H1 (cell line): ENCODE results near the gene TMEM129. TPM values are rescaled to one million over a fixed set of nuclear protein-coding genes. Genes with fewer than 3 reads are reported as not detected.

Experiments
- CTCF ChIA-PET: fragments of 300-600 bp; sonication (Branson Sonifier 250); formaldehyde crosslinking; loops from one replicate; lab custom pipeline; 2021; ENCODE audit not compliant: partially characterized antibody; lab: Charles Lee
- POLR2A ChIA-PET: fragments of 300-600 bp; sonication (Branson Sonifier 250); formaldehyde crosslinking; loops from one replicate; lab custom pipeline; 2021; ENCODE audit warnings: inconsistent platforms; ENCODE audit not compliant: partially characterized antibody; lab: Charles Lee
- DNase-seq, 2 experiments: peaks; one replicate each; pipeline versions ENCODE4 v3.0.0 to v3.0.0-alpha.2; 2010 to 2022; ENCODE audit warnings: low spot score in 2 of 2, low read depth in 1 of 2, mixed read lengths in 1 of 2
- FAIRE-seq: peaks from 2 replicates; lab custom pipeline; 2011; peaks lifted over from hg19 to GRCh38; lab: Jason Lieb, UNC
- H2AFZ ChIP-seq: 2 replicates; pipeline ENCODE4 v1.8.1; 2012; ENCODE audit warnings: low read length, inconsistent platforms
- H2AK5ac ChIP-seq: 2 replicates; pipeline ENCODE4 v1.6.1; 2013; ENCODE audit warnings: low read depth, low read length
- H2BK120ac ChIP-seq: replicated peaks from 2 replicates; pipeline ENCODE3; 2013; ENCODE audit warnings: low read depth, low read length, inconsistent platforms
- H2BK12ac ChIP-seq: 2 replicates; pipeline ENCODE4 v1.6.1; 2013; ENCODE audit warnings: low read depth, low read length
- H2BK15ac ChIP-seq: 2 replicates; pipeline ENCODE4 v1.6.1; 2013; ENCODE audit warnings: low read length
- H2BK20ac ChIP-seq: 2 replicates; pipeline ENCODE4 v1.6.1; 2013; ENCODE audit warnings: low read length
- H2BK5ac ChIP-seq: 2 replicates; pipeline ENCODE4 v1.6.1; 2013; ENCODE audit warnings: low read depth, low read length
- H3K14ac ChIP-seq: 2 replicates; pipeline ENCODE4 v1.6.1; 2013; ENCODE audit warnings: inconsistent platforms; ENCODE audit not compliant: insufficient read length
- H3K18ac ChIP-seq: 2 replicates; pipeline ENCODE4 v1.6.1; 2013; ENCODE audit warnings: low read length; ENCODE audit errors: extremely low read depth
- H3K23ac ChIP-seq: 2 replicates; pipeline ENCODE4 v1.6.1; 2013; ENCODE audit warnings: inconsistent platforms; ENCODE audit not compliant: insufficient read length
- H3K23me2 ChIP-seq: 2 replicates; pipeline ENCODE4 v1.6.1; 2013; ENCODE audit warnings: low read depth, low read length
- H3K27ac ChIP-seq: 2 replicates; pipeline ENCODE4 v1.6.1; 2011; ENCODE audit warnings: low read depth, low read length, inconsistent platforms
- H3K27me3 ChIP-seq, 4 experiments: replicated peaks in 1 of 4; 1 replicate in 1 of 4; 2 replicates in 3 of 4; pipeline versions ENCODE4 v1.6.1 to v1.8.1; 2011 to 2013; ENCODE audit warnings: low read length in 3 of 4, mild to moderate bottlenecking in 3 of 4, inconsistent platforms in 2 of 4, mixed read lengths in 2 of 4, moderate library complexity in 1 of 4; ENCODE audit not compliant: control insufficient read depth in 3 of 4, insufficient read depth in 3 of 4; ENCODE audit errors: extremely low read depth in 1 of 4
- H3K36me3 ChIP-seq, 4 experiments: 2 replicates each; pipeline versions ENCODE4 v1.6.1 to v1.8.1; 2011 to 2013; ENCODE audit warnings: mild to moderate bottlenecking in 4 of 4, low read length in 3 of 4, moderate library complexity in 2 of 4, control low read depth in 1 of 4, inconsistent platforms in 1 of 4; ENCODE audit not compliant: insufficient read depth in 4 of 4, control insufficient read depth in 2 of 4
- H3K4ac ChIP-seq: replicated peaks from 2 replicates; pipeline ENCODE3; 2013; ENCODE audit warnings: low read length, low read depth, mixed read lengths, inconsistent platforms; ENCODE audit not compliant: insufficient read length
- H3K4me1 ChIP-seq, 4 experiments: replicated peaks in 1 of 4; 1 replicate in 1 of 4; 2 replicates in 3 of 4; pipeline versions ENCODE4 v1.6.1 to v1.8.1; 2011 to 2013; ENCODE audit warnings: low read length in 3 of 4, inconsistent platforms in 2 of 4, mixed read lengths in 1 of 4; ENCODE audit not compliant: insufficient read depth in 4 of 4, control insufficient read depth in 3 of 4
- H3K4me2 ChIP-seq, 2 experiments: 2 replicates each; pipeline versions ENCODE4 v1.6.1 to v1.8.1; 2011 to 2013; ENCODE audit warnings: low read depth in 2 of 2, low read length in 2 of 2, control low read depth in 1 of 2, inconsistent platforms in 1 of 2, mild to moderate bottlenecking in 1 of 2; ENCODE audit not compliant: insufficient read depth in 1 of 2
- H3K4me3 ChIP-seq, 4 experiments: fragments of 200-600, 300-600 bp in 1 of 4; sonication (generic), shearing (Covaris generic), sonication (Bioruptor Twin) in 1 of 4; 2 replicates each; pipeline versions ENCODE4 v1.5.1 to v1.8.1; 2011 to 2016; ENCODE audit warnings: low read length in 4 of 4, low read depth in 3 of 4, control low read depth in 2 of 4, inconsistent platforms in 2 of 4, mild to moderate bottlenecking in 2 of 4, mixed read lengths in 1 of 4, moderate library complexity in 1 of 4; ENCODE audit not compliant: insufficient read depth in 2 of 4; ENCODE audit errors: extremely low read depth in 1 of 4
- H3K56ac ChIP-seq: replicated peaks from 2 replicates; pipeline ENCODE3; 2013; ENCODE audit warnings: low read depth, mild to moderate bottlenecking, mixed read lengths, low read length, inconsistent platforms; ENCODE audit not compliant: insufficient read length
- H3K79me1 ChIP-seq: 2 replicates; pipeline ENCODE4 v1.6.1; 2013; ENCODE audit warnings: low read depth, low read length, control low read depth
- H3K79me2 ChIP-seq, 2 experiments: 2 replicates each; pipeline versions ENCODE4 v1.6.1 to v1.8.1; 2012 to 2013; ENCODE audit warnings: low read length in 2 of 2, mild to moderate bottlenecking in 2 of 2, inconsistent platforms in 1 of 2; ENCODE audit not compliant: insufficient read depth in 2 of 2, control insufficient read depth in 1 of 2
- H3K9ac ChIP-seq, 4 experiments: replicated peaks in 1 of 4; 1 replicate in 1 of 4; 2 replicates in 3 of 4; pipeline versions ENCODE4 v1.6.1 to v1.8.1; 2011 to 2013; ENCODE audit warnings: low read depth in 3 of 4, low read length in 3 of 4, control low read depth in 2 of 4, mild to moderate bottlenecking in 2 of 4, moderate library complexity in 2 of 4, inconsistent platforms in 1 of 4; ENCODE audit errors: extremely low read depth in 1 of 4
- H3K9me3 ChIP-seq, 2 experiments: 2 replicates each; pipeline versions ENCODE4 v1.6.1 to v1.8.1; 2012 to 2013; ENCODE audit warnings: mild to moderate bottlenecking in 2 of 2, moderate library complexity in 2 of 2, control low read depth in 1 of 2, inconsistent platforms in 1 of 2, low read depth in 1 of 2, low read length in 1 of 2, mixed read lengths in 1 of 2; ENCODE audit not compliant: insufficient read depth in 2 of 2
- H4K20me1 ChIP-seq, 2 experiments: replicated peaks in 1 of 2; 2 replicates each; pipeline versions ENCODE3 to v1.8.1; 2011 to 2013; ENCODE audit warnings: inconsistent platforms in 2 of 2, low read length in 2 of 2, mild to moderate bottlenecking in 1 of 2; ENCODE audit not compliant: insufficient read depth in 2 of 2, control insufficient read depth in 1 of 2
- H4K5ac ChIP-seq: 2 replicates; pipeline ENCODE4 v1.6.1; 2013; ENCODE audit warnings: low read length, low read depth, mixed read lengths, inconsistent platforms; ENCODE audit not compliant: insufficient read length
- H4K8ac ChIP-seq: 2 replicates; pipeline ENCODE4 v1.8.0; 2013; ENCODE audit warnings: mild to moderate bottlenecking, moderate library complexity, low read length, inconsistent platforms; ENCODE audit not compliant: insufficient read depth; ENCODE audit errors: extremely low read depth
- H4K91ac ChIP-seq: replicated peaks from 2 replicates; pipeline ENCODE3; 2013; ENCODE audit warnings: low read length, mixed read lengths, inconsistent platforms; ENCODE audit not compliant: insufficient read length
- BACH1 ChIP-seq: IDR thresholded peaks from 2 replicates; pipeline ENCODE4 v1.6.1; 2012; ENCODE audit warnings: low read length, improper control_type of control experiment
- BCL11A ChIP-seq, 2 experiments: IDR thresholded peaks; one replicate each; pipeline ENCODE4 v1.6.1; 2011; ENCODE audit warnings: low read depth in 2 of 2, low read length in 2 of 2, mild to moderate bottlenecking in 2 of 2
- EGR1 ChIP-seq: IDR thresholded peaks from 2 replicates; pipeline ENCODE4 v1.6.1; 2011; ENCODE audit warnings: low read depth, low read length, borderline replicate concordance
- EZH2 ChIP-seq: fragments of 200-600 bp; sonication (generic); IDR thresholded peaks from 2 replicates; pipeline ENCODE4 v1.7.1; 2012; ENCODE audit warnings: low read depth, mild to moderate bottlenecking, moderate library complexity, low read length, inconsistent platforms; ENCODE audit not compliant: severe bottlenecking
- GABPA ChIP-seq: IDR thresholded peaks from 2 replicates; pipeline ENCODE4 v1.6.1; 2011; ENCODE audit warnings: mild to moderate bottlenecking, low read length, moderate library complexity, borderline replicate concordance; ENCODE audit not compliant: insufficient read depth
- HDAC2 ChIP-seq, 2 experiments: fragments of 300-600 bp in 1 of 2; sonication (generic) in 1 of 2; IDR thresholded peaks; 2 replicates each; pipeline ENCODE4 v1.6.1; 2011 to 2012; ENCODE audit warnings: low read depth in 2 of 2, low read length in 2 of 2, mild to moderate bottlenecking in 2 of 2, moderate library complexity in 2 of 2, borderline replicate concordance in 1 of 2, inconsistent platforms in 1 of 2
- HDAC6 ChIP-seq: IDR thresholded peaks from one replicate; pipeline ENCODE4 v1.7.1; 2012; ENCODE audit warnings: low read depth, mild to moderate bottlenecking, inconsistent platforms, low read length, moderate library complexity
- KDM5A ChIP-seq: fragments of 200-600 bp; IDR thresholded peaks from 2 replicates; pipeline ENCODE4 v1.7.1; 2012; ENCODE audit warnings: mild to moderate bottlenecking, low read length, inconsistent platforms, mixed read lengths
- MAFK ChIP-seq: IDR thresholded peaks from 2 replicates; pipeline ENCODE4 v1.6.1; 2012; ENCODE audit warnings: low read depth, mild to moderate bottlenecking, improper control_type of control experiment, low read length
- SIN3A ChIP-seq, 2 experiments: IDR thresholded peaks in 1 of 2; conservative IDR thresholded peaks in 1 of 2; 2 replicates each; pipeline ENCODE4 v1.6.1; 2011 to 2012; ENCODE audit warnings: low read length in 2 of 2, improper control_type of control experiment in 1 of 2, low read depth in 1 of 2, mild to moderate bottlenecking in 1 of 2
- SIX5 ChIP-seq: IDR thresholded peaks from 2 replicates; pipeline ENCODE4 v1.6.1; 2011; ENCODE audit warnings: mild to moderate bottlenecking, low read depth, low read length
- WGBS, 2 experiments: shearing (Covaris generic) in 1 of 2; methylation state at CpG; one replicate each; pipeline versions ENCODE4 v1.1.6 to v1.1.7; 2013 to 2015; ENCODE audit warnings: low lambda C conversion rate in 2 of 2, mixed read lengths in 2 of 2, inconsistent platforms in 1 of 2, low coverage in 1 of 2, missing lambda C conversion rate in 1 of 2; ENCODE audit not compliant: insufficient replicate concordance in 2 of 2, insufficient coverage in 1 of 2, insufficient read length in 1 of 2; ENCODE audit errors: extremely low coverage in 1 of 2, missing lambda C conversion rate in 1 of 2; 5-methylcytosine and 5-hydroxymethylcytosine counted together
- polyA plus RNA-seq, 7 experiments: library from polyadenylated mRNA; depleted of rRNA in 3 of 7; stranded (reverse) in 5 of 7; unstranded in 2 of 7; fragments of >200 nt in 5 of 7; fragments of 200-250 nt in 2 of 7; gene quantifications; 1 replicate in 5 of 7; 2 replicates in 1 of 7; 4 replicates in 1 of 7; pipeline versions ENCODE4 v1.2.1 to v1.2.3, GENCODE V29; 2011 to 2013; ENCODE audit warnings: missing spikeins in 2 of 7, mixed read lengths in 2 of 7
- total RNA-seq: library from RNA; stranded (reverse); fragmentation: NEBNext Ultra II Directional; extraction: Animal tissue kit (Norgen Biotek cat#: 25700); gene quantifications from 2 replicates; pipeline ENCODE4 v1.2.1, GENCODE V29; 2021

Gene TMEM129
- total and polyA plus RNA-seq, 2 of the 8 experiments (the other 6 are each of a cell fraction or from before 2014, with no cell fraction given) = 31.5 to 58.7 TPM

DNA sequence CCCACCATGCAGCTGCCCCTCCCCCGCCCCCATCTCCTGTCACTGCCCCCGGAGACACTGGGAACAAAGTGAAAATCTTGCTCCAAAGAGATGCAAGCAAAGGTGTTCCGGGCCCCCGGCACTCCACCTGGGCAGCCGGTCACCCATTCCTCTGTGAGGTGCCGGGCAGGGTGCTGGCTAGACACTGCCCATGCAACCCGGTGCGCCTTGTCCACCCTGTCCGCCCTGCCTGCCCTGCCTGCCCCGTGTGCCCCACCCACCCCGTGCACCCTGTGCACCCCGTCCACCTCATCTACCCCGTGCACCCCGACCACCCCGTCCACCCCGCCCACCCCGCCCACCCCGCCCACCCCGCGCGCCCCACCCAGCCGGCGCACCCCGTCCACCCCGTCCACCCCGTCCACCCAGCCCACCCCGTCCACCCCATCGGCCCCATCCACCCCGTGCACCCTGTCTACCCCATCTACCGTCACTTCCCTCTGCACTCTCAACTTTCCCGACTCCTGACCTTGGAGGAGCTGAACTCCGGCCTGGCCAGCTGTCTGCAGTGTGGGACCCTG is 40.1 kb upstream of the TMEM129 start:
- Histone ChIP-seq H3K18ac (no peak overlapping the region), H3K4ac (no peak overlapping the region), H2AFZ (no peak overlapping the region), H2BK12ac (no peak overlapping the region), H3K9me3 (no peaks in the 10 kb centered on the region), H3K23me2 (no peaks in the 10 kb centered on the region; the same call in 1 of the 2 replicates), H3K79me2 (no peaks in the 10 kb centered on the region), H3K79me1 (no peaks in the 10 kb centered on the region), H4K5ac (no peak overlapping the region), H2BK15ac (no peak overlapping the region), H3K27me3 (peaks cover 0 to 3% (median 0%) of the 10 kb centered on the region in 4 experiments; a peak in 2 of 7 replicates), H3K27ac (no peak overlapping the region), H3K36me3 (no peaks in the 10 kb centered on the region), H2BK120ac (no peak overlapping the region), H3K56ac (no peak overlapping the region), H3K23ac (no peak overlapping the region), H4K91ac (no peak overlapping the region), H4K20me1 (no peaks in the 10 kb centered on the region), H3K9ac (no peak overlapping the region), H2BK20ac (no peak overlapping the region), H3K4me2 (no peak overlapping the region), H3K14ac (no peak overlapping the region), H2BK5ac (no peak overlapping the region), H4K8ac (peak overlapping the region; percentile 63; the same call in 1 of the 2 replicates), H2AK5ac (no peak overlapping the region), H3K4me3 (no peak overlapping the region), H3K4me1 (peaks cover 0 to 20% (median 9%) of the 10 kb centered on the region in 4 experiments; a peak in 6 of 7 replicates)
- DNase-seq = no peak
- ChIA-PET POLR2A (interaction anchor here (0.6 to 2.1 kb wide), 6 partner anchors 8 to 48 kb away, joined by 3 to 5 read pairs (median 4); no protein-coding TSS in a partner anchor), CTCF (interaction anchor here (52.9 to 71.2 kb wide), 2 partner anchors 4 to 28 kb away, joined by 2507 read pairs; partner anchors contain the start of gene FGFR3)
- 89% methylated on average over 5 of the region's 32 CpGs; no CpG with 5 or more reads in 1 of the 2 experiments for WGBS, 2 experiments
- no peak for FAIRE-seq
- TF ChIP-seq EZH2 = no peak
- no peak for TF ChIP-seq HDAC2 (IDR thresholded peaks at IDR 0.05; ENCODE audit: borderline replicate concordance in 1 of 2, low read depth in 2 of 2, low read length in 2 of 2)
- TF ChIP-seq SIN3A (conservative IDR thresholded peaks at IDR 0.05 in 1 of 2, IDR thresholded peaks at IDR 0.05 in 1 of 2; ENCODE audit: low read depth in 1 of 2, low read length in 2 of 2) = no peak
- TF ChIP-seq HDAC6 = no peak
- TF ChIP-seq GABPA = no peak
- no peak for TF ChIP-seq BACH1
- TF ChIP-seq BCL11A (IDR thresholded peaks at IDR 0.05; ENCODE audit: low read depth in 2 of 2, low read length in 2 of 2) = no peak
- TF ChIP-seq MAFK = no peak
- no peak for TF ChIP-seq KDM5A
- TF ChIP-seq EGR1 = no peak
- no peak for TF ChIP-seq SIX5
